Mammary epithelial cell (primary cell): ENCODE results near the gene PKD1.

Source experiments
- EZH2 ChIP-seq: IDR thresholded peaks from 2 replicates; pipeline ENCODE4 v1.6.1; 2012; ENCODE audit warnings: low read length, inconsistent platforms, borderline replicate concordance
- TF ChIP-seq, protein P1 (sequence below), 2 donors: IDR thresholded peaks in 1 of 2; conservative IDR thresholded peaks in 1 of 2; 2 replicates each; pipeline ENCODE4 v1.5.1; 2011 to 2012; ENCODE audit warnings: inconsistent platforms in 2 of 2, low read length in 2 of 2, mild to moderate bottlenecking in 2 of 2, control low read depth in 1 of 2, low read depth in 1 of 2; ENCODE audit not compliant: insufficient read depth in 1 of 2; ENCODE audit errors: extremely low read depth in 1 of 2

DNA sequence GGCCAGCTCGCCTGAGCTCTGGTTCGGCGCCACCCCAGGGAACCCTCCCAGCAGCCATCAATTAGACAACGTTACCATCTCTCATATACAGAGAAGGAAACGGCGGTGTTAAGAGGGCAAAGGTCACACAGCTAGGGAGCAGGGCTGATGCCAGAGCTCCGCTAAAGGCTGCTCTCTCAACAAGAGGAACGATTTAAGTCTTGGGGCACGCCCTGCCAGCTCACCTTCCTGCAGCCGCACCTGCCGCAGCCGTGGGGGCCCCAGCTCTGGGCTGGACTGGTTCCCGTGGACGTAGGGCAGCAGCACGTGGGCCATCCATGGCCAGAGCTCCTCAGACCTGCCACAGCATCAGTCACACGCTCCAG lies 43.5 kb downstream of the PKD1 start:
- TF ChIP-seq, protein P1, sequence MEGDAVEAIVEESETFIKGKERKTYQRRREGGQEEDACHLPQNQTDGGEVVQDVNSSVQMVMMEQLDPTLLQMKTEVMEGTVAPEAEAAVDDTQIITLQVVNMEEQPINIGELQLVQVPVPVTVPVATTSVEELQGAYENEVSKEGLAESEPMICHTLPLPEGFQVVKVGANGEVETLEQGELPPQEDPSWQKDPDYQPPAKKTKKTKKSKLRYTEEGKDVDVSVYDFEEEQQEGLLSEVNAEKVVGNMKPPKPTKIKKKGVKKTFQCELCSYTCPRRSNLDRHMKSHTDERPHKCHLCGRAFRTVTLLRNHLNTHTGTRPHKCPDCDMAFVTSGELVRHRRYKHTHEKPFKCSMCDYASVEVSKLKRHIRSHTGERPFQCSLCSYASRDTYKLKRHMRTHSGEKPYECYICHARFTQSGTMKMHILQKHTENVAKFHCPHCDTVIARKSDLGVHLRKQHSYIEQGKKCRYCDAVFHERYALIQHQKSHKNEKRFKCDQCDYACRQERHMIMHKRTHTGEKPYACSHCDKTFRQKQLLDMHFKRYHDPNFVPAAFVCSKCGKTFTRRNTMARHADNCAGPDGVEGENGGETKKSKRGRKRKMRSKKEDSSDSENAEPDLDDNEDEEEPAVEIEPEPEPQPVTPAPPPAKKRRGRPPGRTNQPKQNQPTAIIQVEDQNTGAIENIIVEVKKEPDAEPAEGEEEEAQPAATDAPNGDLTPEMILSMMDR (conservative IDR thresholded peaks at IDR 0.05 in 1 of 2, IDR thresholded peaks at IDR 0.05 in 1 of 2; ENCODE audit: extremely low read depth in 1 of 2, insufficient read depth in 1 of 2, low read depth in 1 of 2, low read length in 2 of 2), result no peak
- TF ChIP-seq EZH2, result no peak
